ENCODE results near the gene DLGAP1. TPM values are rescaled to one million over a fixed set of nuclear protein-coding genes. Genes with fewer than 3 reads are reported as not detected.

DLGAP1 gene
- total RNA-seq, 1 experiment from 2014 or later = not detected

DNA sequence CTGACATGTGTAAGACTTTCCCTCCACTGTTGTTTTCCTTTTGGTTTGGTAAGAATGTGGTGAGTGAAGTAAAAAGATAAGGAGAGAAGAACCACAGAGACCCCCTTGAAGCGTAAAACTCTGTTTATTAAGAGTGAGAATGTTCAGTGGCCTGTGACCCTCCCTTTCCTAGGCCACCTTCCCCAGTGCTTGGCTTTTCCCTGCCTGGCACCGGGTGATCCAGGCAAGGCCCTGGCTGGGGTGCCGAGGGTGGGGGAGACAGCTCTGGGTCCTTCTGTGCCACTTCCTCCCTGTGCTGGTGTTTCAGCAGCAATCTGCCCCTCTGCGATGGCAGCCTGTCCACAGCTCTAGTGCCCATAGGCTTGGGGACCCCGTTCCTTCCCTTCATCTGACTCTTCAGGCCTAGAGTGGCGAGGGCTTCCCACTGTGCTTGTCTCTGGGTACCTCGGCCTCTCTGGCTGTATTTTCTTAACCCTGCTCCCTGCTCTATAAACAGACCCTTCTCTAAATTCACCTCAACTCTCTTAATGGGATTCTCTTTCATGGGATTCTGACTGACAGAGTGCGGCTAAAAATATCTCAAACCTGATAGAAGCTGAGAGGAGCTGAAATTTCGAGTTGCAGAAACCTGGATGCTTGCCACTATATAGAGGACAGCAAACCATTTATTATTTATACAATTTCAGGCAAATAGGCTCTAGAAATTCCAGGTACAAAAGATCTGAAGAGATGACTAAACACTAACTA lies 461.0 kb downstream of the DLGAP1 start:
- no peak for DNase-seq (ENCODE audit: low spot score)

- peak; percentile 25 for DNase-seq (ENCODE audit: low spot score)
Measured at GRCh38 chr18:3985664-3986063, 469.4 kb downstream of the DLGAP1 start.

GRCh38 chr18:3985020-3985419 lies 470.1 kb downstream of the DLGAP1 start:
- no peak for DNase-seq (ENCODE audit: low spot score)

- no peak for DNase-seq (ENCODE audit: low spot score)
Measured at GRCh38 chr18:3984163-3984757, 470.8 kb downstream of the DLGAP1 start.

GRCh38 chr18:3983351-3983969 lies 471.6 kb downstream of the DLGAP1 start:
- peak; percentile 77 for DNase-seq (ENCODE audit: low spot score)

GRCh38 chr18:3982541-3982940 lies 472.6 kb downstream of the DLGAP1 start:
- DNase-seq (ENCODE audit: low spot score) = no peak

DNA sequence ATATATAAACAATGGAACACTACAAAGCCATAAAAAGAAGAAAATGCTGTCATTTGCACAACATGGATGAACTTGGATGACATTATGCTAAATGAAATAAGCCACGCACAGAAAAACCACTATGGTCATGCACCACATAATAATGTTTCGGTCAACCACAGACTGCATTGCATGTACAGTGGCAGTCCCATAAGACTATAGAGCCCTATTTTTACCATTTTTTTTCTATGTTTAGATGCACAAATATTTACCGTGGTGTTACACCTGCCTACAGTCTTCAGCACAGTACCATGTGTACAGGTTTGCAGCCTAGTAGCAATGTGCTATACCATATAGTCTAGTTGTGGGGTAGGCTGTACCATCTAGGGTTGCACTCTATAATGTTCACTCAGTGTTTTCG lies 476.1 kb downstream of the DLGAP1 start:
- no peak for DNase-seq (ENCODE audit: low spot score)

GRCh38 chr18:3973191-3973850 lies 481.8 kb downstream of the DLGAP1 start:
- DNase-seq (ENCODE audit: low spot score) = no peak

DNA sequence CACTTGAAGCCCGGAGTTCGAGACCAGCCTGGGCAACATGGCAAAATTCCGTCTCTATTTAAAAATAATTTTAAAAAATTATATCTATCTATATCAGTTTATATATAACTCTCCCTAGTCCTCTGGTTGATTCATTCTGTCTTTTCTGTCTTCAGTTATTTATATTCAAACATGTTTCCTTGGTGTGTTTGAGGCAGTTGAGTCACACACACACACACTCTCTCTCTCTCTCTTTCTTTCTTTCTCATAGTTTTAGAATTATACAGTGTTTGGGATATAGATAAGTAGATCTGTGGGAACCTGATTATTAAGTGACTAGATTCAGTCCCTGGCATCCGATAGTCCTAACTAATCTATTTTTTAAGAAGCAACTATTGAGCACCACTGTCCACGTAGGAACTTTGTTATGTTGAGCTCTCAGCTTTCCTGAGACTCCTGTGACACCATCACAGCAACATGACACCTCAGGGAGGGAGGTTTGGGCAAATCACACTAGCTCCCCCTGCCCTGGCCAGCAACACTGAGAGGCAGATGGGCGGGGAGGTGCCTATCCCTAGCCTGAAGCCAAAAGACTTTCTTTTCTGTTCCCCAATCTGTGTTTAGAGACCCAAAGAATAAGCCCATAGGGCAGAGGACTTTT lies 482.7 kb downstream of the DLGAP1 start:
- no peak for DNase-seq (ENCODE audit: low spot score)

- DNase-seq (ENCODE audit: low spot score) = no peak
Measured at GRCh38 chr18:3970929-3971328, 484.2 kb downstream of the DLGAP1 start.

DNA sequence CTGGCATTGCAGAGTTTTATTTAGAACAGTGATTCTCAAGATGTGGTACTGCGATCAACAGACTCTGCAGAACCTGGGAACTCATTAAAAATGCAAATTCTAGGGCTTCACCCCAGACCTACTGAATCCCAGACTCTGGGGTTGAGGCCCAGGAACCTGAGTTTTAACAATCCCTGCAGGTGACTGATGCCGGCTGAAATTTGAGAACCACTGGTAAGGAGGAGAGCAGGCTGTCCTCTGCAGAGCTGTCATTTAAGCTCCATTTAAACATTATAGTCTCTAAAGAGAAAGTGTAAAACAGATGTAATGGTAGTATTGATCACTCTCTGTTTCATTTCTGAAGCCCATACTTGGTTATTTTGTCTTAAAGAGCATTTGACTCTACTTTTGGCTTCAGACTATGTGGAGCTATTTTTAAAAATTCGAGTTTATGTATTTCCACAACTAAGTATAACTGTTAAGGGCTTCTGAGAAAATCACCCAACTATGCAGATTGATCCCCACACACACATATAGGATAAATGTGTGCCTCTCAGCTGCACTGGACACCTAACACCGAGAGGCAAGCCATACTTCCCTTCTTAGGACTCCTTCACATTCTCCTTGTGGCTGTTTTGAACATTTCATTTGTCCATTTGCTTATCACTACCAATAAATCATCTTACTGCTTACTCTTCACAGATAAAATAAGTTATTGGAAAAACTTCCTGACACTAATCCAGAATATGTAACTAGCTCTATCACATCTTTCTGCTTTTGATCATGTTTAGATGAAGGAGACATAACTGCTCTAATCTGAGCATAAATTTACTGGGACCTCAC lies 487.5 kb downstream of the DLGAP1 start:
- no peak for DNase-seq (ENCODE audit: low spot score)

GRCh38 chr18:3966642-3967358 lies 488.3 kb downstream of the DLGAP1 start:
- peak; percentile 43 for DNase-seq (ENCODE audit: low spot score)

DNA sequence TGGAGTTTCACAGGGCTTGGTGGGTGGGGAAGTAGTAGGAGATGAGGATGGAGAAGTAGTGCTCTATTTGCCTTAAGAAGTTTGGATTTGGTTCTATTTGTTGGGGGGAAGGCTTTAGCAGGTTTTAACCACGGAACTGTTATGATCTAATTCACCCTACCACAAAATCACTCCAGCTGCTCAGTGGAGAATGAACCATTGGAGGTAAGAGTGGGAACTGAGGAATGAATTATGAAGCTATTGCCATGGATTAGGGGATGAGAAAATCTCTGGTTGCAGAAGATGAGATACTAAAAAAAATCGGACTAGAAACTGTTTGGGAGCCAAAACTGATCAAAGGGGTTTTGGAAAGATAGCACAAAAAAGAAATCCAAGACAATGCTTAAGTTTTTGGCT lies 488.9 kb downstream of the DLGAP1 start:
- DNase-seq (ENCODE audit: low spot score) = no peak

DNA sequence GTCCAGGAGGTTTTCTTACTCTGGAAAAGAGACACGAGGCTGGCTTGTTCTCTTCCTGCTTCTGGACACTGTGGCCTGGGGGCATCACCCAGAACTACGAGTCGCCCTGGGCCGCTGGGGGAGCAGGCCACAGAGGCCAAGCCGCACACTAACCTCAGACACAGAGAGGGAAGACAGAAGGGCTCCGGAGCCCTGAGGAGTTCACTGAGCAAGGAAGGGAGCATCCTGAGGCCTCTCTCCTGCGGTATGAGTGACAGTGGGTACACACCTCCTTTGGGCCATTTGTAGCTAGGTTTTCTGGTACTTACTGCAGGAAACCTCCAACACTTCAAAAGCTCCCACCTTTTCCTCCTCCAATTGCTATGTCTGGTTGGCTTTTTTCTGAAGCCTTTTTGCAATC lies 494.1 kb downstream of the DLGAP1 start:
- no peak for DNase-seq (ENCODE audit: low spot score)

- no peak for DNase-seq (ENCODE audit: low spot score)
Measured at GRCh38 chr18:3960142-3960541, 495.0 kb downstream of the DLGAP1 start.

DNA sequence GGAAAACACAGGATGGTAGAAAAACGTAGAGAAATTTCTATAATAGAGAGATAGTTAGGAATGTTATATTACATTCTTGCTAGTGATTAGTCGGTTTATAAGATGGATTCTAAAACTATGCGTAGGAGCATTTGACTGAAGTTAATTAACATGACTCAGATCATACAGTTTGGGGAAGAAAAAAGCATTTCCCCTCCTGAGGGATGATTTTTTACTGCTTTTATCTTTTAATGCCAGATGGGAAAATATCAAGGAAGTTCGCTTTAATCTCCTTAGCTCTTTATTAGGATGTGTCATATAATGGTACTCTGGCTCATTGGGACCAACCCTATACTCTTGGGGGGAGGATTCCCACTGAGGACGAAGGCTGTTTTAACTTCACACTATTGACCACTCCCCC lies 503.1 kb downstream of the DLGAP1 start:
- DNase-seq (ENCODE audit: low spot score) = no peak

DNA sequence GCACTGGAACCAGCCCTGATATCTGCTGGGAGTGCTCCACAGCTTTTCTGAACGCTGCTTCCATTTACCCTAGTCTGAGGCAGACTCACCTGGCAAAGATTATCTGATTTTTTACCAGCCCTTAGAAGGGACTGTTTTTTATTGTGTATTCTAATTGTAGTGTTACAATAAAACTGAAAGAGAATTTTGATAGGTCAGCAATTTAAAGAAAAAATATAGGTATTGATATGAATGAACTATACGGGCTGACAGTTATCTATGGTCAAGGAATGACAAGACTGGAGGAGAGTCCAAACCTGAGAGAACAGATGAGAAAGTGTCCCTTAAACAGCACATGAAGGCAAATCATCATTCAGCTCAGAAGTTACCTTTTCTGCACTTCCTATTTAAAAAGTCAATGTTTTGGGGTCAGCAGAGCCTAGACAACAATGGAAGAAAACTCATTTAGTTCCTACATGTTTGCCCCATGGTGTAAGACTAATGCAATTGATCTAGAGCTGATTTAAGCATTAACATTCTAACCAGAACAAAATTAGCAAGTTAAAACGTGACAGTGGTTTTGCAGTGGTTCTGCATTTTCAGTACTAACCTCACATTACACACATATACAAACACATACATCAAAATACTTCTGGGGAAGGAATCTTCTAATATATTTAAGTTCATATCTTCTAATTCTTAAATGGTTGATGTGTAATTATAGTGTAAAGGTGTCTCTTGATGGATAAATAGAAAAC lies 504.3 kb downstream of the DLGAP1 start:
- no peak for DNase-seq (ENCODE audit: low spot score)

- DNase-seq (ENCODE audit: low spot score) = no peak
Measured at GRCh38 chr18:3948958-3949357, 506.1 kb downstream of the DLGAP1 start.

DNA sequence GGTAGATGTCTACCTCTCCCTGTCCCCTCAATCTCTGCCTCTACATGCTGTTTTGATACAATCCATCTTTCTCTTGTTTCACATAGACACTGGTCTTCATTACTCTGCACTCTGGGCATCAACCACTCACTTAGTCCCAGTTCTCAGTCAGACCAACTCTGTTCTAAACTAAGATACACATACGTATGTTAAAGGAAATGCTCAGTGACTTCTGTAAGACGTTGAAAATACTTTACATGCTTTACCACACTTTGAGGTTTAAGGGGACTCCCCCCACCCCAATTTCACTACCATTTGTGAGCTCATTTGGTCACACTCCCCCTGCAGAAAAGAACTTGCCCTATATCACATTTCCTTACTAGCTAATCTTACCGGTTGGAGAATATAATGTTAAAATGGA lies 507.7 kb downstream of the DLGAP1 start:
- no peak for DNase-seq (ENCODE audit: low spot score)

DNA sequence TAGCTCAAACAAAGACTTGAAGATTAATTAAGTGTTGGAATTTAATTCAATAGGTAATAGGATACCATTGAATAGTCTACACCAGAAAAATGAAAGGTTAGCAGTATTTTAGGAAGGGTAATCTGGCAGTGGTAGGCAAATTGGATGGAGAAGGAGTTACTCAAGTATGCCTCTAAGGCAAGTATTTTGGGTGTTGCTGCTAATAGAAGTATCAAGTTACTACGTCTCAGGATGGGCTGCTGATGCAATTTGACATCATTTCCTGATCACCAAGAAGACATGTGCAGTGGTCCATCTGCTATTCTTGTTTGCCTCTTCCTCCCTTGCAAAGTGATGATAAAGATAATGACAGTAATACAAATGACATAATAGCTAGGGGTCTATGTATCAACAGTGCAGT lies 519.8 kb downstream of the DLGAP1 start:
- no peak for DNase-seq (ENCODE audit: low spot score)
